ENCODE results near the gene FAAP20. TPM values are rescaled to one million over a fixed set of nuclear protein-coding genes. Genes with fewer than 3 reads are reported as not detected.

FAAP20 gene
- total and polyA plus RNA-seq, 9 of the 15 experiments (the other 6 are each of a cell fraction or from before 2014, with no cell fraction given), result 0.58 to 143 (median 9.9) TPM

- TF ChIP-seq CTBP1 (IDR thresholded peaks at IDR 0.05; ENCODE audit: borderline replicate concordance) (no peak), MECOM (CRISPR knock-in tag; IDR thresholded peaks at IDR 0.05) (no peak), NFRKB (IDR thresholded peaks at IDR 0.05; ENCODE audit: low read depth) (no peak), NELFE (IDR thresholded peaks at IDR 0.05; ENCODE audit: insufficient read depth, insufficient read length) (no peak), ZNF655 (CRISPR knock-in tag; IDR thresholded peaks at IDR 0.05) (no peak), NCOA2 (IDR thresholded peaks at IDR 0.05; ENCODE audit: partially characterized antibody in 2 of 2) (no peak), ZNF354B (CRISPR knock-in tag; IDR thresholded peaks at IDR 0.05) (no peak), E2F3 (CRISPR knock-in tag; IDR thresholded peaks at IDR 0.05) (no peak), MIER1 (IDR thresholded peaks at IDR 0.05; ENCODE audit: low read depth) (no peak), SP2 (IDR thresholded peaks at IDR 0.05; ENCODE audit: extremely low read depth, low read depth, low read length, poor library complexity, severe bottlenecking) (no peak), CHCHD3 (CRISPR knock-in tag; IDR thresholded peaks at IDR 0.05) (no peak), BRD9 (IDR thresholded peaks at IDR 0.05; ENCODE audit: low read depth, partially characterized antibody) (no peak), ZNF592 (IDR thresholded peaks at IDR 0.05) (no peak), PURB (CRISPR knock-in tag; IDR thresholded peaks at IDR 0.05; ENCODE audit: low read depth) (no peak), RBFOX2 (IDR thresholded peaks at IDR 0.05; ENCODE audit: low read depth, low read length) (peak; percentile 52), ZBTB7A (IDR thresholded peaks at IDR 0.05; ENCODE audit: borderline replicate concordance, control insufficient read depth, low read depth, low read length) (peak; percentile 84), SAFB (IDR thresholded peaks at IDR 0.05; ENCODE audit: borderline replicate concordance, low read depth, low read length) (no peak), SNRNP70 (optimal IDR thresholded peaks at IDR 0.05; ENCODE audit: low read depth, low read length) (no peak), HNRNPH1 (optimal IDR thresholded peaks at IDR 0.05; ENCODE audit: low read depth, low read length) (no peak), CHAMP1 (IDR thresholded peaks at IDR 0.05) (no peak), BCOR (IDR thresholded peaks at IDR 0.05) (no peak), ZNF232 (CRISPR knock-in tag; IDR thresholded peaks at IDR 0.05) (no peak), ZNF23 (CRISPR knock-in tag; IDR thresholded peaks at IDR 0.05) (no peak)
These were observed 10.0 kb upstream of the FAAP20 start (continued) for GRCh38 chr1:2204415-2205190.
